ENCODE data around the gene ALKBH6.
A peak's percentile ranks its signal among the peaks of the same experiment; 100 is the strongest.

The ALKBH6 gene

DNA sequence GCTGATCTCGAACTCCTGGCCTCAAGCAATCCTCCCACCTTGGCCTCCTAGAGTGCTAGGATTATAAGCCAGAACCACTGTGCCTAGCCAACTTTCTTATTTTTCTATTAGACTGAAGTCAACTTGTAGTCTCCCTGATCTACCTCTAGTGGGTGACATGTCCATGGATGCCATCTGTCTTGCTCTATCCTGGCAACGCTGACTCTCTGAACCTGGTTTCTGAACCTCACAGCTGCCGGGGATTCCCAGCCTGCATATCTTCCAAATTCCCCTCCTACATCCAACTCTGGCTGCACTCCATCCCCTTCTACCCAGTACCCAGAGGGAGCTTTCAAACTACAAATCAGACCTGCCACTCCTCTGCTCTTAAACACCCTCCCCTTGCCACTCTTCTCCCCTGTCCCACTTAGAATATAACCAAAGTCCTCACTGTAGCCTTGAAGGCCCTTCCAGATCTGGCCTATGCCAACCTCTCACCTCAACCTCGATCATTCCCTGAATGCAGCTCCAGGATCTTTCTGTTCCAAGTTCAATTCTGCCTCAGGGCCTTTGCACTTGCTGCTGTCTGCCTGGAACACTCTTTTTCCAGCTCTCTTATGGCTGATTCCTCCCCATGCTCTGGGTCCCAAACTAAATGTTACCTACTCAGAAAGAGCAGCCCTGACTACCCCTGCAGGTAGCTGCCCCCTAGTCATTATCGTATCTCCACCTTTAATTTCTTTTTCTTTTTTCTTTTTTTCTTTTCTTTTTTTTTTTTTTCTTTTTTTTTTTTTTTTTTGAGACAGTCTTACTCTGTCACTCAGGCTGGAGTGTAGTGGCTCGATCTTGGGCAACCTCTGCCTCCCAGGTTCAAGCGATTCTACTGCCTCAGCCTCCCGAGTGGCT is 16.5 kb upstream of the ALKBH6 start:
- DNase-seq (ENCODE audit: low spot score), result no peak

DNA sequence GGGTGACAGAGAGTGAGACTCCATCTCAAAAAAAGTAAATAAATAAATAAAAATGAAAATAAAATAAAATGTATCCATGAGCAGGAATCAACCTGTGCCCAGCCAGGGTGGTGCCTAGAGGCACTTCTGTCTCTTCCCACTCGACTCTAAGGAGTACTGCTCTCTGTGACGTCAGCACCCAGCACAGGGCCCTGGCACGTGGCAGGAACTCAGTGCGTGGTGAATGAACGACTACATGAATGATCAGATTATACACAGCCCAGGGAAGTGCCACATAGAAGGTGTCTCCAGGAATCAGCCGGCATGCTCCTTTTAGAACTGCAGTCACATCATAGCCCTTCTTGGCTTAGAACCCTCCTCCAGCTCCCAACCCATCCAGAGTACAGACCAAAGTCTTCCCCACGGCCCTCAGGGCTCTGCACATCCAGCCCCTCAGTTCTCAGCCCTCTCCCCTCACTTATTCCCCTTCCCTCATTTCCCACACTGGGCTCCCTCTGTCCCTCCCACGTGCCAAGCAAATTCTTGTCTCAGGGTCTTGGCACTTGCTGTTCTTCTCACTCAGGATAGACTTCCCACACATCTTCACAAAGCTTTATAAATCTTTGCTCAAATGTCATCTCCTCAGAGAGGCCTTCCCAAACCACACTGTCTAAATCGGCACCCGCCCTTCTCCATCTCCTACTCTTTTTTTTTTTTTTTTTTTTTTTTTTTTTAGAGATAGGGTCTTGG is 14.5 kb upstream of the ALKBH6 start:
- no peak for DNase-seq (ENCODE audit: low spot score)

DNA sequence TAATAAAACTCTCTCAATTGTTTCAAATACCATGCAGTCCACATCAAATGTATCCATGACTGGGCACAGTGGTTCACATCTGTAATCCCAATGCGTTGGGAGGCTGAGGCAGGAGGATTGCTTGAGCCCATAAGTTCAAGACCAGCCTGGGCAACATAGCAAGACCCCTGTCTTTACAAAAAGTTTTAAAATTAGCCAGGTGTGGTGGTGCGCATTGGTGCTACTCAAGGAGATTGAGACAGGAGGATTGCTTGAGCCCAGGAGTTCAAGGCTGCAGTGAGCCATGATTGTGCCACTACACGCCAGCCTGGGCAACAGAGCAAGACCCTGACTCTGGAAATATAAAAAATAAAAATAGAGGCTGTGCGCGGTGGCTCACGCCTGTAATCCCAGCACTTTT is 13.7 kb upstream of the ALKBH6 start:
- DNase-seq (ENCODE audit: low spot score), result no peak

GRCh38 chr19:36026091-36026876 is 12.3 kb upstream of the ALKBH6 start:
- no peak for DNase-seq (ENCODE audit: low spot score)

- DNase-seq (ENCODE audit: low spot score), result no peak
These were observed 11.5 kb upstream of the ALKBH6 start for GRCh38 chr19:36025541-36025940.

GRCh38 chr19:36023432-36023831 is 9.4 kb upstream of the ALKBH6 start:
- no peak for DNase-seq (ENCODE audit: low spot score)

DNA sequence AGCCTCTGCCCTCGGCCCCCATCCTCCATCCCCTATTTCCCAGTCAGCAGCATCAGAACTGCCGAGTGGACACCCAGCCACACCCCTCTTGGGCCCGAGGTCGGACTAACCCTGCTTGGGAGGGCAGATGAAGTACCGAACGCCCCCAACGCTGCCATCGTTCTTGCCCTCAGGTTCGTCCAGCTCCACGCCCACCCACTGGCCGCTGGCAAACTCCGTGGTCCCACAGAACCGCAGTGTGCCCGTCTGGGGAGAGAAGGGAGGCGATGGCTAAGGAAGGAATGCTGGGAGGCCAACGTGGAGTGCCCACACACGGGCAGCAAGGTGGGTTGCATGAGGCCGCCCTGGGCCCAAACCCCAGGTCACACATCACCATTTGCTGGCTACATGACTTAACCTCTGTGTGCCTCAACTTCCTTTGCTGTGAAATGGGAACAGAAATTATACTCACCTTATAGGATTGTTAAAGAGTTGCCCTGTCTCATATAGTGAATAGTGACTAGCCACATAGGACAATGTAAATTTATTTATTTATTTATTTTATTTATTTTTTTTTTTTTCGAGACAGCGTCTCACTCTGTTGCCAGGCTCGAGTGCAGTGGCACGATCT is 5.2 kb upstream of the ALKBH6 start:
- no peak for DNase-seq (ENCODE audit: low spot score)

GRCh38 chr19:36013280-36014011 is 567 bp downstream of the ALKBH6 start:
- DNase-seq (ENCODE audit: low spot score), result no peak

- DNase-seq (ENCODE audit: low spot score), result no peak
These were observed 3.6 kb downstream of the ALKBH6 start for GRCh38 chr19:36010402-36010801.

- no peak for DNase-seq (ENCODE audit: low spot score)
These were observed 4.2 kb downstream of the ALKBH6 start for GRCh38 chr19:36009633-36010379.

DNA sequence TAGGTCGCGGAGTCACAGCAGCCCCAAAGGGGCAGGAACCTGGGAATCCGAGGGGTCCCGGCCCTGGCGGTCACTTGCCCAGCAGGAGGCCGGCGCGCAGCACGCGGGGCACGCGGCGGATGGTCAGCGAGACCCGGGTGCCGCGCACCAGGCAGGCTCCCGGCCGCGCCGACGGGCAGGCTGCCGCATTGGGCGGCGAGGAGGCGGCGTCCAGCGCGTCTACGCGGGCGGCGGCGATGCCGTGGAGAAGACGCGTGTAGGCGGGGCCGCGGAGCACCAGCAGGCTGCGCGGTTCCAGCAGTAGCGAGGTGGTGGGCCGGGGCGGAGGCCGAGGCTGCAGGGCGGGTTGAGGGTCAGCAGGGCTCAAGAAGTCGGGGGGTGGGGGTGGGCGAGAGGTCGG is 4.8 kb downstream of the ALKBH6 start:
- peak; percentile 78 for DNase-seq (ENCODE audit: low spot score)

GRCh38 chr19:36008336-36008978 is 5.6 kb downstream of the ALKBH6 start, which contains the start of gene SYNE4:
Gene SYNE4 (minus strand): TSS chr19:36008813. CDS start chr19:36008681, 132 bp downstream.
- DNase-seq (ENCODE audit: low spot score), result peak; percentile 90

- no peak for DNase-seq (ENCODE audit: low spot score)
These were observed 7.1 kb downstream of the ALKBH6 start for GRCh38 chr19:36006955-36007354.

DNA sequence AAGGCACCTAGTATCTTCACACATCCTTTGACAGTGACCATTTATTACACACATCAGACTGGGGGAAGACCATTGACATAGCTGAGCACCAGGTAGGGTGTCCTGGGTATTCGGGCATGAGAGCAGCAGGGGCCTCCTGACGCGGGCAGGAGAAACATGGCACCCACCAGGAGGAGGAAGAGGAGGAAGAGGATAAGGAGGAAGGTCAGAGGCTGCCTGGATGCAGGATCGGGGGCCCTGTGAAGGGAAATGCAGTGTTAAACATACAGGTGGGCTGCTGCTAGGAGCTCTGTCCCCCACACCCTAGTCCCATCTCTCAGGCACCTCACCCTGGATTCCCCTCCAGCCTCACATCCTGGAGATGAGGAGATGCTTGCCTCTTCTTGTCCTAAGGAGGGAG is 10.7 kb downstream of the ALKBH6 start:
- DNase-seq (ENCODE audit: low spot score), result no peak

- DNase-seq (ENCODE audit: low spot score), result no peak
These were observed 12.4 kb downstream of the ALKBH6 start for GRCh38 chr19:36001605-36002004.

GRCh38 chr19:35996777-35997176 is 17.2 kb downstream of the ALKBH6 start:
- DNase-seq (ENCODE audit: low spot score), result no peak

DNA sequence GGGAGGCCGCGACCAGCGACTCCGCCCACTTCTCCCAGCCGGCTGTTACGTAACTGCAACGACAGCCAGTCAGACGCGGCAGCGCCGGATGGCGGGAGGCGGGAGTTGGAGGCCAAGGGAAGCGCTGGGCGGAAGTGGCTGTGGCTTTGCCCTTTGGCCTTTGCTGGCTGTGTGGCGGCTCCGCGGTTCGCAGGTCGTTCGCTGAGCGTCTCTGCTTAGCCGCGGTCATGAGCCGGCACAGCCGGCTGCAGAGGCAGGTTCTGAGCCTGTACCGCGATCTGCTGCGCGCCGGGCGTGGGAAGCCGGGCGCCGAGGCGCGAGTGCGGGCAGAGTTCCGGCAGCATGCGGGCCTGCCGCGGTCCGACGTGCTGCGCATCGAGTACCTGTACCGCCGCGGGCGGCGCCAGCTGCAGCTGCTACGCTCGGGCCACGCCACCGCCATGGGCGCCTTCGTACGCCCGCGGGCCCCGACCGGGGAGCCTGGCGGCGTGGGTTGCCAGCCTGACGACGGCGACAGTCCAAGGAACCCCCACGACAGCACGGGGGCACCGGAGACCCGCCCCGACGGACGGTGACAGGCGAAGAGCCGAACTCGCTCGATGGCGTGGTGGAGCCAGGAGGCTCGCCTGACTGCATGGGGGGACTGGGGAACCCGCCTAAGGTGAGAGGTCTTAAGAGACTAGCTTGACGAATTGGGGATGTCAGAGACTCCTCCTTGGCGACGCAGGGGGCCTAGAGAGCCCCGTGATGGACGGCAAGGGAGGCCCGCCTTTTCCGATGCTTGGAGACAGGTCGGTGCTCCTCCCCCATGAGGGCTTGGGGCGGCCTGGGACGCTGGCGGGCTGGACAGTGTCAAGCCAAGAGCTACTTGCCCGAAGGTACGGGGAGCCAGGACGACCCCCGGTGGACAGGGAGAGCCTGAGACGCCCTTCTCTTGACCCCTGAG is 18.7 kb downstream of the ALKBH6 start, which contains the start of gene SDHAF1:
Gene SDHAF1 (plus strand): TSS at position 141 of the 946 bp plus-strand sequence. CDS start 87 bp downstream, at position 228.
- peak; percentile 97 for DNase-seq (ENCODE audit: low spot score)

DNA sequence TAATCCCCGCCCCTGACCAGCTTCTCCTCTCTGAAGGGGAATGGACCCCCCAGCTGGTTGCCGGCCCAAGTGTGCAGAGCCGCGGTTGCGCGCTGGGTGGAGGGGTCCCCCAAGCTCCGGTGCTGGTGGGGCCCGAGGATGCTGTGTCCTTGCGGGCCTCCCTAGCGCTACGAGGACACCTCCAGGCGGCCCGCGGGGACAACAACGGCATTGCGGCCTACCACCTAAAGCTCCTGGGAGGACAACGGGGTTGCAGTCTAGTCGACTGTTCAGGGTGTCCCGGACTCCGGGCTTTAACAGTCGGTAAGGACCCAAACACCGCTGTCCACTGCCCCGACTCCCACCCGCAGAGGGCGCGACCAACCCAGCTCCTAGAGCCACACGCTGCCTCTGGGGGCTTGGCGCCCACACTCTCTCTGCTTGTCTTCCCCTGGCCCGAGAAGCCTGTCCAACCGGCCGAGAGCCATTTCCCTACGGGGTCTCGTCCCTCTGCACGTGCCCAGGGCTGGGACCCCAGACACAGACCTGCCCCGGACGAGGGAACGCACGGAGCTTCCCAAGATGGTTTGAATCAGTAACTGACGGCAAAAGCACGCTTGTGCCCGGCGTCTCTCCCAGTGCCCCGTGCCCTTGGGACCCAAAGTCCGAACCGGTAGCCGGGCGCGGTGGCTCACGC is 20.0 kb downstream of the ALKBH6 start:
- peak; percentile 59 for DNase-seq (ENCODE audit: low spot score)
